ENCODE data around the gene ZNF619.

DNA sequence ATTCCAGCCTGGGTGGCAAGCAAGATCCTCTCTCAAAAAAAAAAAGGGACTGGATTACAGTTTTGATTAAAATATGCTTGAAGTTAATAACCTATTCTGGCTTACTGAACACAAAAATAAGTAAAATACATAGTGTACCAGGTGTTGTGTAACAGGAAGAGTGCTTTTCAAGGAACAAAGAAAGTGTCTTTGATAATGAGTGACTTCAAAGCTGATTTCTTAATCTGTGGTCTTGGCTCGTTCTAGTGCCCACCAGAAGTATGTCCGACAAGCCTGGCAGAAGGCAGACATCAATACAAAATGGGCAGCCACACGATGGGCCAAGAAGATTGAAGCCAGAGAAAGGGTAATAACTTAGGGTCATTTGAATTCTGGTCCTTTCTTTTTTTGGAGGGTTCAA, 15.8 kb upstream of the ZNF619 start:
- TF ChIP-seq, protein P1, sequence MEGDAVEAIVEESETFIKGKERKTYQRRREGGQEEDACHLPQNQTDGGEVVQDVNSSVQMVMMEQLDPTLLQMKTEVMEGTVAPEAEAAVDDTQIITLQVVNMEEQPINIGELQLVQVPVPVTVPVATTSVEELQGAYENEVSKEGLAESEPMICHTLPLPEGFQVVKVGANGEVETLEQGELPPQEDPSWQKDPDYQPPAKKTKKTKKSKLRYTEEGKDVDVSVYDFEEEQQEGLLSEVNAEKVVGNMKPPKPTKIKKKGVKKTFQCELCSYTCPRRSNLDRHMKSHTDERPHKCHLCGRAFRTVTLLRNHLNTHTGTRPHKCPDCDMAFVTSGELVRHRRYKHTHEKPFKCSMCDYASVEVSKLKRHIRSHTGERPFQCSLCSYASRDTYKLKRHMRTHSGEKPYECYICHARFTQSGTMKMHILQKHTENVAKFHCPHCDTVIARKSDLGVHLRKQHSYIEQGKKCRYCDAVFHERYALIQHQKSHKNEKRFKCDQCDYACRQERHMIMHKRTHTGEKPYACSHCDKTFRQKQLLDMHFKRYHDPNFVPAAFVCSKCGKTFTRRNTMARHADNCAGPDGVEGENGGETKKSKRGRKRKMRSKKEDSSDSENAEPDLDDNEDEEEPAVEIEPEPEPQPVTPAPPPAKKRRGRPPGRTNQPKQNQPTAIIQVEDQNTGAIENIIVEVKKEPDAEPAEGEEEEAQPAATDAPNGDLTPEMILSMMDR (IDR thresholded peaks at IDR 0.05), result no peak
- no peak for TF ChIP-seq POLR2AphosphoS5 (IDR thresholded peaks at IDR 0.05; ENCODE audit: insufficient read depth in 1 of 2, low read depth in 1 of 2)

Measured in vagina (tissue), 2 donors.